NCI-H748 (cell line): Measurements from ENCODE around the gene HGFAC.

Source experiments
- DNase-seq: peaks from one replicate; lab custom pipeline; 2025; ENCODE audit not compliant: unreplicated experiment; lab: John Stamatoyannopoulos, UW

HGFAC gene

GRCh38 chr4:3460926-3461325, 19.2 kb downstream of the HGFAC start:
- no peak for DNase-seq

GRCh38 chr4:3461515-3462291, 19.9 kb downstream of the HGFAC start:
- DNase-seq, result no peak

DNA sequence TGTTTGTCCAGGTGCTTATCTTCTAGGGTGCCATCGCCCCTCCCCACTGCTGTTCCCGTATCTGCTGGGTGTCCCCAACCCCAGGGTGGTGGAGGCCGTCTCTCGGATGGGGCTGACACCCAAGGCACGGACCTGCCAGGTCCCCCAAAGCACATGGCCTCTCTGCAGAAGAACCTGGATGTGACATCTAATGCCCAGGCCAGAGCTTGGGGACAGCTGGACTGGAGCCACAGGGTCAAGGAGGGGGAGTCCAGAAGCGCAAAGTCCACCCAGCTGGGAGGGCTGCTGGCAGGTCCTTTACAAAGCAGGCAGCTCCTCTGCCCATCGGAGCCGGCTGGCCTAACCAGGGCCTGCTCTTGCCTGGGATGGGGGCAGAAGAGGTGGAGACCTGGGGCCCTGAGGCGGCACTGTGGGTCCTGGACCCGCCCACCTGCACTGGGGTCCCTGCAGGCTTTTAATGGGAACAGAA, 20.6 kb downstream of the HGFAC start:
- DNase-seq, result no peak

- DNase-seq, result no peak
Measured at GRCh38 chr4:3462790-3463415, 21.1 kb downstream of the HGFAC start, which contains the start of gene DOK7. TSS of gene DOK7 (plus strand) at chr4:3463306. CDS start at chr4:3463376, 70 bp downstream.

DNA sequence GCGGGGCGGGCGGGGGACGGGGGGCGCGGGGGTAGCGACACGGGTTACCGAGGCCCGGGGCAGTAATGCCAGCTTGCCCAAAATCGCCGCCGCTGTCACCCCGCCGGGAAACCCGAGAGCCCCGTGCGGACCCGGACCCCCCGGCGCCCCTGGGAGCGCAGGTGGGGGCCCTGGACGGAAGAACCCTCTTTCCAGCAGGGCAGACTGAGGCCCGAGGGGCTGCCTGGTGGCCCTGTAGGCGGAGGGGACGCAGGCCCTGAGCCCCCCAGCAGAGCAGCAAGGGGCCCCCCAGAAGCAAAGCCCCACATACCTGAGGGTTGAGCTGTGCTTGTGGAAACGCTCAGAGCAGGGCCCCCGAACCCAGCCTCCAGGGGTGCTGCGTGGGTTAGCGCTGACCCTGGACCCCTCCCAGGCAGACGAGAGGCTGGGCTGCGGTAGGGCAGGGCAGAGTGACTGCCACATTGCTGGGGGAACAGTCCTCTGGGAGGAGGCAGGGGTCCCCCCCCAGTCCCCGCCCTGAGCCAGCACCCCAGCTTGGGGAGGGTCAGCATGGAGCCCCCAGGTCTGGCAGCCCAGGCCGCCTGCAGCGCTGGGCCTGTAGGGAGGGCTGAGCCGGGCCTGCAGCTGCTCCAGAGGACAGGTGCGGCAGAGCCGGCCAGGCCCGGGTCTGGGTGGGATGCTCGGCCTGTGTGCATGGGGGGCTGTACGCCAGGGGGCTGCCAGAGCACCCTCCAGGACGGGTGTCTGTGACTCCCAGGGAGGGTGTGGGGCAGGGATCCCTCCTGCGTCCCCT, 22.0 kb downstream of the HGFAC start:
- no peak for DNase-seq

GRCh38 chr4:3464349-3464905, 22.7 kb downstream of the HGFAC start:
- no peak for DNase-seq

GRCh38 chr4:3464911-3465697, 23.3 kb downstream of the HGFAC start:
- no peak for DNase-seq

- DNase-seq, result no peak
Measured at GRCh38 chr4:3465698-3466671, 24.2 kb downstream of the HGFAC start.

GRCh38 chr4:3466691-3467600, 25.2 kb downstream of the HGFAC start:
- DNase-seq, result no peak

DNA sequence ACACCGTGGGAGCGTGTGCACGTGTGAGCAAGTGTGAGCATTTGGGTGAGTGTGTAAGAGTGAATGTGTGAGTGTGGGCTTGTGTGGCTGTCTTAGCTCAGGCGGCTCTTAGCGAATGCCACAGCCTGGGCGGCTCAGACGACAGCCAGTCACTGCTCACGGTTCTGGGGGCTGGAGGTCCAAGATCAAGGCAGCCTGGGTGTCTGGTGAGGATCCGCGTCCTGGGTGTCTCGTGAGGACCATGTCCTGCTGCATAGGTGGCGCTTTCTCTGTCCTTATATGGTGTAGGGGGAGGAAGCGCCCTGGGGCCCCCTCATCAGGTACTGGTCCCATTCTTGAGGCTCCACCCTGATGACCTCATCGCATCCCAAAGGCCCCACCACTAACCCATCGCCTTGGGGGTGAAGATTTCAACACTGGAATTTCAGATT, 25.8 kb downstream of the HGFAC start:
- DNase-seq, result no peak

DNA sequence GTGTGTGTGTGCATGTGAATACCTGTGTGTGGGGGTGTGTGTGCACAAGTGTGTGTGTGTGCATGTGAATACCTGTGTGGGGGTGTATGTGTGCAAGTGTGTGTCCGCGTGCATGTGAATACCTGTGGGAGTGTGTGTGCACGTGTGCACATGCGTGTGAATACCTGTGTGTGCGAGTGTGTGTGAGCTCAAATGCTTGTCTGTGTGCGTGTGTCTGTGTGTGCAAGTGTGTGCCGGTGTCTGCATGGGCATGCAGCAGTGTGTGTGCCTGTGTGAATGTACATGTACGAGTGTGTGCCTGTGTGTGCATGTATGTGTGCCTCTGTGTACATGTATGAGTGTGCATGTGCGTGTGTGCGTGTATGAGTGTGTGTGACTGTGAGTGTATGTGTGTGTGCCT, 26.4 kb downstream of the HGFAC start:
- DNase-seq, result no peak

GRCh38 chr4:3468804-3469203, 27.0 kb downstream of the HGFAC start:
- no peak for DNase-seq

- DNase-seq, result no peak
Measured at GRCh38 chr4:3469386-3470243, 27.8 kb downstream of the HGFAC start.

GRCh38 chr4:3470244-3471097, 28.7 kb downstream of the HGFAC start:
- no peak for DNase-seq

DNA sequence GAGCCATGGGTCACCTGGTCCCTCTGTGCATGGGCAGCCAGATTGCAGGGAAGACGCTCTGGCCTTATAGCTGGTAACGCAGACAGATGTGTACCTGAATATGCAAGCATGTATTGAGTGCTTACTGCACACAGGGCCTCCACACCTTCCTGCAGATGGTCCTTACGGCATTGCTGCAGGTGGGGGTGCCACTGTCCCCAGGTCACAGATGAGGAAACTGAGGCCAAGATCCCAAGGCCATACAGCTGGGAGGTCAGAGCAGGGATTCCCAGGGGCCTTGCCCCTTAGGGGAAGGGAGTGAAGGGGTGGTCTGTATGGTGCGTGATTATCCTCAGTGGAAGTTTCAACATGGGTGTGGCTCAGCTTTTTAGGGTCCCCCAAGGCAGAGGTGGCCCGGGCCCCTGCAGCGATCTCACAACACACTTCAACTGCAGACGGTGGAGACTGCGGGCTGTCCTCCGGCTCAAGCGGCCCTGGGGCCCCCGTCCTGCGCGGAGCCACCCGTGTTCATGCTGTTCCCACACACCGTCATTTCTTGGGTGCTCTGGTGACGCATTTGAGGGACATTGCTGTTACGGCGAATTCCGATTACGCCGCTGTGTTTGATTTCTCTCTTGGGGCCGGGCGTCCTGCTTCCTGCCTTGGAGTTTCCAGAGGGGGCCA, 29.5 kb downstream of the HGFAC start:
- no peak for DNase-seq

GRCh38 chr4:3471886-3472285, 30.1 kb downstream of the HGFAC start:
- no peak for DNase-seq
